ENCODE data around the gene TRPC4AP.

TRPC4AP gene

DNA sequence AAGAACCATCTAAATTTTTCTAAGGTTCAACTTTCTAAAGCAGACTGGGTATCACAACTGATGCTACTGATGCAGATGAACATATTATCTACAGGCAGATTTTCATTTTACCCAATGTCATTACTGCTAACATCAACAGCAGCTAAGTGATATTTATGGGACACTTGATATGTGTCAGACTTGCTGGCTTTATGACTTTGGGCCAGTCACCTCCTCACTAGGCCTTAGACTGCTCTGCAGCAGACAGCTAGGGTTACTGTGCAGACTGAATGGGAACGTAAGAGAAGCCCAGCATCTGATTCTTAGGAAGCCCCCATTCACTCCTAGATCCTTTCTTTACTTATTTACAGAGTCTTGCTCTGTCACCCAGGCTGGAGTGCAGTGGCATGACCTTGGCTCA lies 70.8 kb downstream of the TRPC4AP start:
- H3K27ac ChIP-seq = no peak overlapping the region
- no peak overlapping the region for H3K9ac ChIP-seq
- H3K4me2 ChIP-seq = no peak overlapping the region
- no peaks in the 10 kb centered on the region for H4K20me1 ChIP-seq (ENCODE audit: insufficient read depth)
- no peak for TF ChIP-seq CTCF (conservative IDR thresholded peaks at IDR 0.05; ENCODE audit: low read depth, low read length)
- no peak overlapping the region for H2AFZ ChIP-seq (ENCODE audit: low read depth)
- H3K79me2 ChIP-seq (ENCODE audit: insufficient read depth, low read depth) = no peaks in the 10 kb centered on the region
- no peaks in the 10 kb centered on the region for H3K36me3 ChIP-seq (ENCODE audit: insufficient read depth)
- no peak overlapping the region for H3K4me3 ChIP-seq (IDR thresholded peaks at IDR 0.05; ENCODE audit: insufficient read depth, low read depth, low read length)
- H3K27me3 ChIP-seq (ENCODE audit: insufficient read depth, low read depth) = no peaks in the 10 kb centered on the region
- no peaks in the 10 kb centered on the region for H3K4me1 ChIP-seq (ENCODE audit: low read depth, poor library complexity, severe bottlenecking)

DNA sequence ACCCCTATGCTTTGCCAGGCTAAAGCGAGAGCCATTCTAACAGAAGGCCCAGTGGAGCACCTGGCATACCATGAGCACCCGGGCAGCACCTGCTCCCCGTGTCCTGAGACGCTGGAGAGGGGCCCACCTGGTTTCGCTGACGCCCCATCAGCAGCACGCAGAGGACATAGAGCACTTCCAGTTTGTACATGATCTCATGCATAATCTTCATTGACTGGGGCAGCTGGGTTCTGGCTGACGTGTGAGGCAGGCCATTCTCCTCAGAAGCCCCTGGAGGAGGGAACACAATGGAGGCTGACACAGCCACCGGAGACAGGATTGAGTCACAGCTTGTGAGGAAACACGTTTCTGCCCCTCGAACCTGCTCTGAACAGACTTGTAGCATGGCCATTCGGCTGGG lies 71.5 kb downstream of the TRPC4AP start:
- H3K4me2 ChIP-seq = no peak overlapping the region
- no peaks in the 10 kb centered on the region for H4K20me1 ChIP-seq (ENCODE audit: insufficient read depth)
- no peak overlapping the region for H3K27ac ChIP-seq
- H3K4me3 ChIP-seq (IDR thresholded peaks at IDR 0.05; ENCODE audit: insufficient read depth, low read depth, low read length) = no peak overlapping the region
- H3K9ac ChIP-seq = no peak overlapping the region
- no peak overlapping the region for H2AFZ ChIP-seq (ENCODE audit: low read depth)
- TF ChIP-seq CTCF (conservative IDR thresholded peaks at IDR 0.05; ENCODE audit: low read depth, low read length) = no peak
- H3K36me3 ChIP-seq (ENCODE audit: insufficient read depth) = no peaks in the 10 kb centered on the region
- no peaks in the 10 kb centered on the region for H3K79me2 ChIP-seq (ENCODE audit: insufficient read depth, low read depth)
- no peaks in the 10 kb centered on the region for H3K4me1 ChIP-seq (ENCODE audit: low read depth, poor library complexity, severe bottlenecking)
- no peaks in the 10 kb centered on the region for H3K27me3 ChIP-seq (ENCODE audit: insufficient read depth, low read depth)

DNA sequence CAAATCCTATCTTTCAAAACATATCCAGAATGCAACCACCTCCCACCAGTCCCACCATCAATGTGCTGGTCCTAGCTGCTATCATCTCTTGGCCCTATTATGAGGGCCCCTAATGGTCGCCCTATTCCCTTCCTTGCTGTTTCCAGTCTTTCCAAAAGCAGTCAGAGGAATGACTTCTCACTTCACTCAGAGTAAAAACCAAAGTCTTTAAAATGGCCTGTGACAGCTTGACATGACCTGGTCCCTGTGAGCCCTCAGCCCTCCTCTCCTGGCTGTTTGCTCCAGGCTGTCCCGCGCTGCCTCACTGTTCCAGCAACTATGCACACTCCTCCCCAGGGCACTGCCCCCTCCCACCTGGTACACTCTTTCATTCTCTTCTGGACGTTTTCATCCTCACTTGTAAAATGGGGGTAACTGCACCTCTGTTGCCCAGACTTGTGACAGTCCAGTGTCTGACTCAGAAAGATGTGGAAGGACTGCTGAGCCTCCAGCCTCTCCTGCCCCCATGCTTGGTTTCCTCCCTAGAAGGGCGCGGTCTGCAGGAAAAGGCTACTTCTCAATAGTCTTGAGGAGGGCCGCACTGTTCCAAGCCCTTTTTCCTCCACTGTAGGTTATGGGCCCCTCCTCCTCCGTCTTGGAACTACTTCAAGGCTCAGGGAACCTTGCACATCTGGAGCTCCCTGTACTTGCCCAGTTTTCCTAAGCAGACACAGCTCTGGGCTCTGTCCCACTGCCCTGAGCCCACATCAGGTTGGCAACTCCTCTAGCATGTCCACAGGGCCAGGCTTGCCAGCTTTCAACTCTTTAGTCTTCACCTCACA lies 72.3 kb downstream of the TRPC4AP start:
- H3K27me3 ChIP-seq (ENCODE audit: insufficient read depth, low read depth) = no peaks in the 10 kb centered on the region
- no peak overlapping the region for H3K27ac ChIP-seq
- no peak for TF ChIP-seq CTCF (conservative IDR thresholded peaks at IDR 0.05; ENCODE audit: low read depth, low read length)
- no peak overlapping the region for H3K4me2 ChIP-seq
- no peaks in the 10 kb centered on the region for H3K79me2 ChIP-seq (ENCODE audit: insufficient read depth, low read depth)
- H3K4me1 ChIP-seq (ENCODE audit: low read depth, poor library complexity, severe bottlenecking) = no peaks in the 10 kb centered on the region
- H3K36me3 ChIP-seq (ENCODE audit: insufficient read depth) = no peaks in the 10 kb centered on the region
- no peak overlapping the region for H3K4me3 ChIP-seq (IDR thresholded peaks at IDR 0.05; ENCODE audit: insufficient read depth, low read depth, low read length)
- H2AFZ ChIP-seq (ENCODE audit: low read depth) = no peak overlapping the region
- H3K9ac ChIP-seq = no peak overlapping the region
- no peaks in the 10 kb centered on the region for H4K20me1 ChIP-seq (ENCODE audit: insufficient read depth)

DNA sequence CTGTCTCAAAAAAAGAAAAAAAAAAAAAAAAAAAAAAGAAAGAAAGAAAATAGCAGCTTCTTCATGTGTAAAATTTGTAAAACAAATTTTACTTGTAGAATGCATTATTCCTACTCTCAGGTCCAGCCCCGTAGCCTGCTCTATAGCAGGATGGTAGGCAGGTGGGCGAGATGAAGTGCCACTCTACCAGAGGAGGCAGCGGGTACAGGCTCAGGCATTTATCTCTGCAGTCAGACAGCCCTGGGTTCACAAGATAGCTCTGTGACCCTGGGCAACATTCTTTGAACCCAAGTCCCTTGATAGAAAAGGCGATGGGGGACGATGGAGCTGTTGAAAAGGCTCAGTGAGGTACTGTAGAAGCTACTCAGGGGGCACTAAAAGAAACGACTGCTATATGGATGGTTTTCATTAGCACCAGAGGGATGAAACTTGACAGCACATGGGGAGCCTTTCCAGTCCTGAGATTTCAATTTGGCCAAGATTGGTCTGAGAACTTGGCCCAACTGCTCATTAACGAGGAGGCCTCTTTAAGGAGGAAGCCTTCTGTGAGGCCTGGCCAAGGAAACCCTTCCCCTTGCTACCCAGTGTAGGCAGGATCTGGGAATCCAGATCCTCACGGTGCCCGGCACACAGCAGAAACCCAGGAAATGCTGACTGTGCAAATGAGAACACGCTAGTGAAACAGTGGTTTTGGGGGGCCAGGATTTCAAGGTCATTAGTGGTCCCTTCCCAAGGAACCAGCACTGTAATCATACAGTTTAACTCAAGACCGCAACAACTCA lies 73.8 kb downstream of the TRPC4AP start:
- no peak overlapping the region for H3K4me2 ChIP-seq
- H3K4me3 ChIP-seq (IDR thresholded peaks at IDR 0.05; ENCODE audit: insufficient read depth, low read depth, low read length) = no peak overlapping the region
- H3K27me3 ChIP-seq (ENCODE audit: insufficient read depth, low read depth) = no peaks in the 10 kb centered on the region
- no peaks in the 10 kb centered on the region for H3K36me3 ChIP-seq (ENCODE audit: insufficient read depth)
- H4K20me1 ChIP-seq (ENCODE audit: insufficient read depth) = no peaks in the 10 kb centered on the region
- H3K9ac ChIP-seq = no peak overlapping the region
- no peak overlapping the region for H2AFZ ChIP-seq (ENCODE audit: low read depth)
- H3K79me2 ChIP-seq (ENCODE audit: insufficient read depth, low read depth) = no peaks in the 10 kb centered on the region
- H3K27ac ChIP-seq = no peak overlapping the region
- TF ChIP-seq CTCF (conservative IDR thresholded peaks at IDR 0.05; ENCODE audit: low read depth, low read length) = no peak
- H3K4me1 ChIP-seq (ENCODE audit: low read depth, poor library complexity, severe bottlenecking) = no peaks in the 10 kb centered on the region

All from KMS-11 (cell line).